IMR-90 (cell line): ENCODE results near the gene CERS6. TPM values are rescaled to one million over a fixed set of nuclear protein-coding genes. Genes with fewer than 3 reads are reported as not detected.

Experiments used
- ATAC-seq: fragments of 200-7000 bp; cut with Tn5 transposase; 2 replicates; pipeline ENCODE4 v1.9.1; 2020; ENCODE audit warnings: low read depth, mild to moderate bottlenecking, moderate library complexity
- BruUV-seq: library from RNA; stranded (reverse); fragments of 400-500 nt; replicated peaks from 2 replicates; lab custom pipeline; 2021; lab: Mats Ljungman, UMichigan
- CTCF ChIA-PET: fragments of 300-600 bp; formaldehyde crosslinking; extraction: SDS; loops from one replicate; lab custom pipeline; 2021; ENCODE audit warnings: antibody characterized with exemption; lab: Yijun Ruan, JAX
- POLR2A ChIA-PET: fragments of 300-600 bp; sonication (Branson Sonifier 250); formaldehyde crosslinking; loops from one replicate; lab custom pipeline; 2022; ENCODE audit warnings: antibody characterized with exemption; ENCODE audit not compliant: unreplicated experiment; lab: Charles Lee
- DNase-seq: peaks from one replicate; pipeline ENCODE4 v3.0.0; 2013
- H2AFZ ChIP-seq: replicated peaks from 2 replicates; pipeline ENCODE3; 2013; ENCODE audit warnings: low read length, mild to moderate bottlenecking; ENCODE audit not compliant: poor library complexity
- H2AK5ac ChIP-seq: 2 replicates; pipeline ENCODE4 v1.6.1; 2013; ENCODE audit warnings: low read depth, low read length, inconsistent platforms
- H2AK9ac ChIP-seq: replicated peaks from 2 replicates; pipeline ENCODE3; 2013; ENCODE audit warnings: mild to moderate bottlenecking, low read depth, low read length, moderate library complexity; ENCODE audit not compliant: poor library complexity
- H2BK120ac ChIP-seq: 2 replicates; pipeline ENCODE4 v1.6.1; 2013; ENCODE audit warnings: low read depth, low read length, inconsistent platforms
- H2BK15ac ChIP-seq: 3 replicates; pipeline ENCODE4 v1.6.1; 2013; ENCODE audit warnings: low read depth, low read length, inconsistent platforms
- H2BK20ac ChIP-seq: 2 replicates; pipeline ENCODE4 v1.6.1; 2013; ENCODE audit warnings: low read depth, mild to moderate bottlenecking, inconsistent platforms, low read length, moderate library complexity
- H2BK5ac ChIP-seq: 2 replicates; pipeline ENCODE4 v1.6.1; 2013; ENCODE audit warnings: mild to moderate bottlenecking, low read depth, low read length, inconsistent platforms; ENCODE audit not compliant: poor library complexity, severe bottlenecking
- H3K14ac ChIP-seq: replicated peaks from 2 replicates; pipeline ENCODE4 v1.6.1; 2013; ENCODE audit warnings: low read depth, low read length, inconsistent platforms
- H3K18ac ChIP-seq: 2 replicates; pipeline ENCODE4 v1.6.1; 2013; ENCODE audit warnings: low read depth, low read length, control low read depth
- H3K23ac ChIP-seq: 2 replicates; pipeline ENCODE4 v1.6.1; 2013; ENCODE audit warnings: low read depth, low read length, inconsistent platforms
- H3K27ac ChIP-seq: 2 replicates; pipeline ENCODE4 v1.5.1; 2013; ENCODE audit warnings: mild to moderate bottlenecking, control low read depth, low read length; ENCODE audit not compliant: insufficient read depth
- H3K27me3 ChIP-seq: 2 replicates; pipeline ENCODE4 v1.6.1; 2013; ENCODE audit warnings: low read length; ENCODE audit not compliant: control insufficient read depth, insufficient read depth
- H3K36me3 ChIP-seq: 2 replicates; pipeline ENCODE4 v1.6.1; 2013; ENCODE audit warnings: low read length, mixed read lengths; ENCODE audit not compliant: control insufficient read depth, insufficient read depth
- H3K4ac ChIP-seq: 2 replicates; pipeline ENCODE4 v1.6.1; 2013; ENCODE audit warnings: low read depth, low read length, inconsistent platforms
- H3K4me1 ChIP-seq: 2 replicates; pipeline ENCODE4 v1.6.1; 2013; ENCODE audit warnings: low read length, mixed read lengths; ENCODE audit not compliant: control insufficient read depth, insufficient read depth
- H3K4me2 ChIP-seq: 2 replicates; pipeline ENCODE4 v1.6.1; 2013; ENCODE audit warnings: low read depth, mild to moderate bottlenecking, control low read depth, low read length, moderate library complexity
- H3K4me3 ChIP-seq: 2 replicates; pipeline ENCODE4 v1.5.1; 2013; ENCODE audit warnings: low read depth, mild to moderate bottlenecking, control low read depth, low read length, moderate library complexity; ENCODE audit not compliant: insufficient read depth
- H3K56ac ChIP-seq: 2 replicates; pipeline ENCODE4 v1.6.1; 2013; ENCODE audit warnings: low read length, inconsistent platforms; ENCODE audit not compliant: insufficient read depth; ENCODE audit errors: extremely low read depth
- H3K79me1 ChIP-seq, 2 experiments: 2 replicates each; pipeline ENCODE4 v1.6.1; 2013; ENCODE audit warnings: low read length in 2 of 2, inconsistent platforms in 1 of 2, low read depth in 1 of 2
- H3K9ac ChIP-seq: 2 replicates; pipeline ENCODE4 v1.6.1; 2013; ENCODE audit warnings: low read depth, low read length, control low read depth
- H3K9me1 ChIP-seq: 2 replicates; pipeline ENCODE4 v1.6.1; 2013; ENCODE audit warnings: low read length, inconsistent platforms; ENCODE audit not compliant: insufficient read depth
- H3K9me3 ChIP-seq: 2 replicates; pipeline ENCODE4 v1.6.1; 2013; ENCODE audit warnings: low read length; ENCODE audit not compliant: control insufficient read depth, insufficient read depth
- H4K20me1 ChIP-seq: 2 replicates; pipeline ENCODE4 v1.6.1; 2013; ENCODE audit warnings: low read length, inconsistent platforms; ENCODE audit not compliant: insufficient read depth
- H4K5ac ChIP-seq: 2 replicates; pipeline ENCODE4 v1.6.1; 2013; ENCODE audit warnings: mild to moderate bottlenecking, low read depth, low read length, control low read depth
- H4K8ac ChIP-seq, 2 experiments: 2 replicates each; pipeline ENCODE4 v1.6.1; 2013; ENCODE audit warnings: low read depth in 2 of 2, low read length in 2 of 2, control low read depth in 1 of 2, inconsistent platforms in 1 of 2
- H4K91ac ChIP-seq: 2 replicates; pipeline ENCODE4 v1.6.1; 2013; ENCODE audit warnings: low read depth, low read length, inconsistent platforms; ENCODE audit not compliant: insufficient read depth
- BHLHE40 ChIP-seq: fragments of 150-350 bp; IDR thresholded peaks from 2 replicates; pipeline ENCODE4 v1.6.1; 2016; ENCODE audit warnings: mild to moderate bottlenecking, low read depth, low read length
- CEBPB ChIP-seq: IDR thresholded peaks from 2 replicates; pipeline ENCODE4 v1.6.1; 2012; ENCODE audit warnings: low read depth, low read length, improper control_type of control experiment
- CHD1 ChIP-seq: IDR thresholded peaks from 2 replicates; pipeline ENCODE4 v1.6.1; 2012; ENCODE audit warnings: low read depth, low read length, improper control_type of control experiment
- FOS ChIP-seq: fragments of 150-350 bp; IDR thresholded peaks from 2 replicates; pipeline ENCODE4 v1.6.1; 2016; ENCODE audit warnings: low read depth, low read length
- MXI1 ChIP-seq: IDR thresholded peaks from 2 replicates; pipeline ENCODE4 v1.6.1; 2012; ENCODE audit warnings: low read depth, mild to moderate bottlenecking, low read length, moderate library complexity, borderline replicate concordance
- POLR2A ChIP-seq: IDR thresholded peaks from 2 replicates; pipeline ENCODE4 v1.6.1; 2012; ENCODE audit warnings: mild to moderate bottlenecking, low read depth, low read length
- SMC3 ChIP-seq: fragments of 150-350 bp; IDR thresholded peaks from 2 replicates; pipeline ENCODE4 v1.6.1; 2016; ENCODE audit warnings: low read depth, mild to moderate bottlenecking, antibody characterized with exemption, low read length, moderate library complexity
- USF2 ChIP-seq: fragments of 150-350 bp; IDR thresholded peaks from 2 replicates; pipeline ENCODE4 v1.6.1; 2017; ENCODE audit warnings: mild to moderate bottlenecking, antibody characterized with exemption, low read length, low read depth
- WGBS, 2 experiments: methylation state at CpG; one replicate each; pipeline versions ENCODE4 v1.1.5 to v1.1.7; 2013; ENCODE audit warnings: missing lambda C conversion rate in 2 of 2; ENCODE audit not compliant: insufficient read length in 1 of 2; ENCODE audit errors: extremely low coverage in 2 of 2; 5-methylcytosine and 5-hydroxymethylcytosine counted together
- dilution Hi-C: fragments of 300-500 bp; cut with HindIII; formaldehyde crosslinking; loops from one replicate; pipeline ENCODE4 v1.14.3; 2018; ENCODE audit warnings: low sequenced_read_pairs; ENCODE audit not compliant: unreplicated experiment
- in situ Hi-C: fragments of 300-500 bp; cut with MboI; formaldehyde crosslinking; loops from 3 replicates; pipeline ENCODE4 v1.14.3; 2019; ENCODE audit warnings: low sequenced_read_pairs, inconsistent platforms, mixed read lengths
- intact Hi-C: fragments of 100-400 bp; cut with micrococcal nuclease; formaldehyde crosslinking; loops from 2 replicates; pipeline ENCODE4 v1.10.0; 2022
- polyA plus RNA-seq, 3 experiments: library from polyadenylated mRNA; depleted of rRNA; stranded (reverse); fragments of >200 nt; gene quantifications; 2 replicates each; pipeline ENCODE4 v1.2.3, GENCODE V29; 2012; ENCODE audit warnings: low replicate concordance in 1 of 3
- total RNA-seq: library from RNA; depleted of rRNA; stranded (reverse); fragments of >200 nt; gene quantifications from 2 replicates; pipeline ENCODE4 v1.2.3, GENCODE V29; 2012
- TF ChIP-seq, protein P1 (sequence below): conservative IDR thresholded peaks from 2 replicates; pipeline ENCODE4 v1.5.1; 2012; ENCODE audit warnings: mild to moderate bottlenecking, low read depth, low read length, improper control_type of control experiment

CERS6 gene
- total and polyA plus RNA-seq, 2 of the 4 experiments (the other 2 are of a cell fraction): 2.1 to 5.7 TPM

- no CpG with 5 or more reads among the region's 1 CpG for WGBS, 2 experiments
- Histone ChIP-seq H2BK15ac (no peak overlapping the region), H3K27me3 (no peaks in the 10 kb centered on the region; the same call in 1 of the 2 replicates), H2AFZ (no peak overlapping the region), H3K4me3 (no peak overlapping the region), H3K14ac (no peak overlapping the region), H3K4me2 (no peak overlapping the region), H3K56ac (no peak overlapping the region), H3K9me1 (no peaks in the 10 kb centered on the region), H3K36me3 (no peaks in the 10 kb centered on the region), H2BK120ac (no peak overlapping the region), H3K23ac (no peak overlapping the region), H3K4ac (no peak overlapping the region), H4K20me1 (no peaks in the 10 kb centered on the region), H3K18ac (no peak overlapping the region), H4K5ac (no peak overlapping the region), H4K91ac (no peak overlapping the region), H3K9me3 (no peaks in the 10 kb centered on the region), H3K4me1 (0 out of 2 replicates have a peak, but pooled peaks cover 2% of the 10 kb centered on the region), H3K79me1 (no peaks in the 10 kb centered on the region), H3K27ac (no peak overlapping the region), H2BK20ac (no peak overlapping the region), H2AK5ac (no peak overlapping the region), H3K9ac (no peak overlapping the region), H2AK9ac (no peak overlapping the region), H4K8ac (no peak overlapping the region), H2BK5ac (no peak overlapping the region)
- no TSS peak for BruUV-seq
- ATAC-seq: no peak
- no peak for TF ChIP-seq USF2
- TF ChIP-seq, protein P1, sequence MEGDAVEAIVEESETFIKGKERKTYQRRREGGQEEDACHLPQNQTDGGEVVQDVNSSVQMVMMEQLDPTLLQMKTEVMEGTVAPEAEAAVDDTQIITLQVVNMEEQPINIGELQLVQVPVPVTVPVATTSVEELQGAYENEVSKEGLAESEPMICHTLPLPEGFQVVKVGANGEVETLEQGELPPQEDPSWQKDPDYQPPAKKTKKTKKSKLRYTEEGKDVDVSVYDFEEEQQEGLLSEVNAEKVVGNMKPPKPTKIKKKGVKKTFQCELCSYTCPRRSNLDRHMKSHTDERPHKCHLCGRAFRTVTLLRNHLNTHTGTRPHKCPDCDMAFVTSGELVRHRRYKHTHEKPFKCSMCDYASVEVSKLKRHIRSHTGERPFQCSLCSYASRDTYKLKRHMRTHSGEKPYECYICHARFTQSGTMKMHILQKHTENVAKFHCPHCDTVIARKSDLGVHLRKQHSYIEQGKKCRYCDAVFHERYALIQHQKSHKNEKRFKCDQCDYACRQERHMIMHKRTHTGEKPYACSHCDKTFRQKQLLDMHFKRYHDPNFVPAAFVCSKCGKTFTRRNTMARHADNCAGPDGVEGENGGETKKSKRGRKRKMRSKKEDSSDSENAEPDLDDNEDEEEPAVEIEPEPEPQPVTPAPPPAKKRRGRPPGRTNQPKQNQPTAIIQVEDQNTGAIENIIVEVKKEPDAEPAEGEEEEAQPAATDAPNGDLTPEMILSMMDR: no peak
- TF ChIP-seq CEBPB: no peak
- TF ChIP-seq POLR2A: no peak
- TF ChIP-seq CHD1: no peak
- no peak for TF ChIP-seq SMC3
- TF ChIP-seq FOS: no peak
- no peak for TF ChIP-seq BHLHE40
- TF ChIP-seq MXI1: no peak
- intact Hi-C loops (no loop called here), dilution Hi-C loops (no loop called here), in situ Hi-C loops (no loop called here)
- POLR2A ChIA-PET: no interaction called here
- CTCF ChIA-PET: no interaction called here
- no peak for DNase-seq
These were observed 338.9 kb downstream of the CERS6 start for GRCh38 chr2:168794968-168795367.
